H1 (cell line): ENCODE data around the gene KCNIP2. TPM values are rescaled to one million over a fixed set of nuclear protein-coding genes. Genes with fewer than 3 reads are reported as not detected.

ENCODE experiments used
- CTCF ChIA-PET: fragments of 300-600 bp; sonication (Branson Sonifier 250); formaldehyde crosslinking; loops from one replicate; lab custom pipeline; 2021; ENCODE audit not compliant: partially characterized antibody; lab: Charles Lee
- POLR2A ChIA-PET: fragments of 300-600 bp; sonication (Branson Sonifier 250); formaldehyde crosslinking; loops from one replicate; lab custom pipeline; 2021; ENCODE audit warnings: inconsistent platforms; ENCODE audit not compliant: partially characterized antibody; lab: Charles Lee
- DNase-seq, 2 experiments: peaks; one replicate each; pipeline versions ENCODE4 v3.0.0 to v3.0.0-alpha.2; 2010 to 2022; ENCODE audit warnings: low spot score in 2 of 2, low read depth in 1 of 2, mixed read lengths in 1 of 2
- FAIRE-seq: peaks from 2 replicates; lab custom pipeline; 2011; peaks lifted over from hg19 to GRCh38; lab: Jason Lieb, UNC
- H2AFZ ChIP-seq: 2 replicates; pipeline ENCODE4 v1.8.1; 2012; ENCODE audit warnings: low read length, inconsistent platforms
- H2AK5ac ChIP-seq: 2 replicates; pipeline ENCODE4 v1.6.1; 2013; ENCODE audit warnings: low read depth, low read length
- H2BK120ac ChIP-seq: replicated peaks from 2 replicates; pipeline ENCODE3; 2013; ENCODE audit warnings: low read depth, low read length, inconsistent platforms
- H2BK12ac ChIP-seq: 2 replicates; pipeline ENCODE4 v1.6.1; 2013; ENCODE audit warnings: low read depth, low read length
- H2BK15ac ChIP-seq: 2 replicates; pipeline ENCODE4 v1.6.1; 2013; ENCODE audit warnings: low read length
- H2BK20ac ChIP-seq: 2 replicates; pipeline ENCODE4 v1.6.1; 2013; ENCODE audit warnings: low read length
- H2BK5ac ChIP-seq: 2 replicates; pipeline ENCODE4 v1.6.1; 2013; ENCODE audit warnings: low read depth, low read length
- H3K14ac ChIP-seq: 2 replicates; pipeline ENCODE4 v1.6.1; 2013; ENCODE audit warnings: inconsistent platforms; ENCODE audit not compliant: insufficient read length
- H3K18ac ChIP-seq: 2 replicates; pipeline ENCODE4 v1.6.1; 2013; ENCODE audit warnings: low read length; ENCODE audit errors: extremely low read depth
- H3K23ac ChIP-seq: 2 replicates; pipeline ENCODE4 v1.6.1; 2013; ENCODE audit warnings: inconsistent platforms; ENCODE audit not compliant: insufficient read length
- H3K23me2 ChIP-seq: 2 replicates; pipeline ENCODE4 v1.6.1; 2013; ENCODE audit warnings: low read depth, low read length
- H3K27ac ChIP-seq: 2 replicates; pipeline ENCODE4 v1.6.1; 2011; ENCODE audit warnings: low read depth, low read length, inconsistent platforms
- H3K27me3 ChIP-seq, 4 experiments: replicated peaks in 1 of 4; 1 replicate in 1 of 4; 2 replicates in 3 of 4; pipeline versions ENCODE4 v1.6.1 to v1.8.1; 2011 to 2013; ENCODE audit warnings: low read length in 3 of 4, mild to moderate bottlenecking in 3 of 4, inconsistent platforms in 2 of 4, mixed read lengths in 2 of 4, moderate library complexity in 1 of 4; ENCODE audit not compliant: control insufficient read depth in 3 of 4, insufficient read depth in 3 of 4; ENCODE audit errors: extremely low read depth in 1 of 4
- H3K36me3 ChIP-seq, 4 experiments: 2 replicates each; pipeline versions ENCODE4 v1.6.1 to v1.8.1; 2011 to 2013; ENCODE audit warnings: mild to moderate bottlenecking in 4 of 4, low read length in 3 of 4, moderate library complexity in 2 of 4, control low read depth in 1 of 4, inconsistent platforms in 1 of 4; ENCODE audit not compliant: insufficient read depth in 4 of 4, control insufficient read depth in 2 of 4
- H3K4ac ChIP-seq: replicated peaks from 2 replicates; pipeline ENCODE3; 2013; ENCODE audit warnings: low read length, low read depth, mixed read lengths, inconsistent platforms; ENCODE audit not compliant: insufficient read length
- H3K4me1 ChIP-seq, 4 experiments: replicated peaks in 1 of 4; 1 replicate in 1 of 4; 2 replicates in 3 of 4; pipeline versions ENCODE4 v1.6.1 to v1.8.1; 2011 to 2013; ENCODE audit warnings: low read length in 3 of 4, inconsistent platforms in 2 of 4, mixed read lengths in 1 of 4; ENCODE audit not compliant: insufficient read depth in 4 of 4, control insufficient read depth in 3 of 4
- H3K4me2 ChIP-seq, 2 experiments: 2 replicates each; pipeline versions ENCODE4 v1.6.1 to v1.8.1; 2011 to 2013; ENCODE audit warnings: low read depth in 2 of 2, low read length in 2 of 2, control low read depth in 1 of 2, inconsistent platforms in 1 of 2, mild to moderate bottlenecking in 1 of 2; ENCODE audit not compliant: insufficient read depth in 1 of 2
- H3K4me3 ChIP-seq, 4 experiments: fragments of 200-600, 300-600 bp in 1 of 4; sonication (generic), shearing (Covaris generic), sonication (Bioruptor Twin) in 1 of 4; 2 replicates each; pipeline versions ENCODE4 v1.5.1 to v1.8.1; 2011 to 2016; ENCODE audit warnings: low read length in 4 of 4, low read depth in 3 of 4, control low read depth in 2 of 4, inconsistent platforms in 2 of 4, mild to moderate bottlenecking in 2 of 4, mixed read lengths in 1 of 4, moderate library complexity in 1 of 4; ENCODE audit not compliant: insufficient read depth in 2 of 4; ENCODE audit errors: extremely low read depth in 1 of 4
- H3K56ac ChIP-seq: replicated peaks from 2 replicates; pipeline ENCODE3; 2013; ENCODE audit warnings: low read depth, mild to moderate bottlenecking, mixed read lengths, low read length, inconsistent platforms; ENCODE audit not compliant: insufficient read length
- H3K79me1 ChIP-seq: 2 replicates; pipeline ENCODE4 v1.6.1; 2013; ENCODE audit warnings: low read depth, low read length, control low read depth
- H3K79me2 ChIP-seq, 2 experiments: 2 replicates each; pipeline versions ENCODE4 v1.6.1 to v1.8.1; 2012 to 2013; ENCODE audit warnings: low read length in 2 of 2, mild to moderate bottlenecking in 2 of 2, inconsistent platforms in 1 of 2; ENCODE audit not compliant: insufficient read depth in 2 of 2, control insufficient read depth in 1 of 2
- H3K9ac ChIP-seq, 4 experiments: replicated peaks in 1 of 4; 1 replicate in 1 of 4; 2 replicates in 3 of 4; pipeline versions ENCODE4 v1.6.1 to v1.8.1; 2011 to 2013; ENCODE audit warnings: low read depth in 3 of 4, low read length in 3 of 4, control low read depth in 2 of 4, mild to moderate bottlenecking in 2 of 4, moderate library complexity in 2 of 4, inconsistent platforms in 1 of 4; ENCODE audit errors: extremely low read depth in 1 of 4
- H3K9me3 ChIP-seq, 2 experiments: 2 replicates each; pipeline versions ENCODE4 v1.6.1 to v1.8.1; 2012 to 2013; ENCODE audit warnings: mild to moderate bottlenecking in 2 of 2, moderate library complexity in 2 of 2, control low read depth in 1 of 2, inconsistent platforms in 1 of 2, low read depth in 1 of 2, low read length in 1 of 2, mixed read lengths in 1 of 2; ENCODE audit not compliant: insufficient read depth in 2 of 2
- H4K20me1 ChIP-seq, 2 experiments: replicated peaks in 1 of 2; 2 replicates each; pipeline versions ENCODE3 to v1.8.1; 2011 to 2013; ENCODE audit warnings: inconsistent platforms in 2 of 2, low read length in 2 of 2, mild to moderate bottlenecking in 1 of 2; ENCODE audit not compliant: insufficient read depth in 2 of 2, control insufficient read depth in 1 of 2
- H4K5ac ChIP-seq: 2 replicates; pipeline ENCODE4 v1.6.1; 2013; ENCODE audit warnings: low read length, low read depth, mixed read lengths, inconsistent platforms; ENCODE audit not compliant: insufficient read length
- H4K8ac ChIP-seq: 2 replicates; pipeline ENCODE4 v1.8.0; 2013; ENCODE audit warnings: mild to moderate bottlenecking, moderate library complexity, low read length, inconsistent platforms; ENCODE audit not compliant: insufficient read depth; ENCODE audit errors: extremely low read depth
- H4K91ac ChIP-seq: replicated peaks from 2 replicates; pipeline ENCODE3; 2013; ENCODE audit warnings: low read length, mixed read lengths, inconsistent platforms; ENCODE audit not compliant: insufficient read length
- ATF2 ChIP-seq: IDR thresholded peaks from 2 replicates; pipeline ENCODE4 v1.6.1; 2012; ENCODE audit warnings: low read length, inconsistent platforms
- CHD2 ChIP-seq: IDR thresholded peaks from 2 replicates; pipeline ENCODE4 v1.6.1; 2012; ENCODE audit warnings: low read length, improper control_type of control experiment
- E2F6 ChIP-seq: IDR thresholded peaks from 2 replicates; pipeline ENCODE4 v1.6.1; 2012; ENCODE audit warnings: inconsistent platforms
- GABPA ChIP-seq: IDR thresholded peaks from 2 replicates; pipeline ENCODE4 v1.6.1; 2011; ENCODE audit warnings: mild to moderate bottlenecking, low read length, moderate library complexity, borderline replicate concordance; ENCODE audit not compliant: insufficient read depth
- HDAC6 ChIP-seq: IDR thresholded peaks from one replicate; pipeline ENCODE4 v1.7.1; 2012; ENCODE audit warnings: low read depth, mild to moderate bottlenecking, inconsistent platforms, low read length, moderate library complexity
- JUND ChIP-seq: IDR thresholded peaks from 2 replicates; pipeline ENCODE4 v1.6.1; 2011; ENCODE audit warnings: mild to moderate bottlenecking, improper control_type of control experiment, low read length
- MAX ChIP-seq: IDR thresholded peaks from 2 replicates; pipeline ENCODE4 v1.6.1; 2012; ENCODE audit warnings: inconsistent platforms
- POLR2A ChIP-seq, 2 experiments: IDR thresholded peaks; 1 replicate in 1 of 2; 2 replicates in 1 of 2; pipeline ENCODE4 v1.6.1; 2011; ENCODE audit warnings: low read depth in 2 of 2, low read length in 2 of 2, mild to moderate bottlenecking in 2 of 2; ENCODE audit errors: control extremely low read depth in 1 of 2
- SIN3A ChIP-seq, 2 experiments: IDR thresholded peaks in 1 of 2; conservative IDR thresholded peaks in 1 of 2; 2 replicates each; pipeline ENCODE4 v1.6.1; 2011 to 2012; ENCODE audit warnings: low read length in 2 of 2, improper control_type of control experiment in 1 of 2, low read depth in 1 of 2, mild to moderate bottlenecking in 1 of 2
- SRF ChIP-seq: IDR thresholded peaks from 2 replicates; pipeline ENCODE4 v1.6.1; 2011; ENCODE audit warnings: mild to moderate bottlenecking, low read depth, low read length, moderate library complexity
- TAF7 ChIP-seq: optimal IDR thresholded peaks from 2 replicates; pipeline ENCODE3; 2011; ENCODE audit warnings: low read depth, mild to moderate bottlenecking, inconsistent platforms, low read length, moderate library complexity, borderline replicate concordance
- TEAD4 ChIP-seq: IDR thresholded peaks from 2 replicates; pipeline ENCODE4 v1.6.1; 2012; ENCODE audit warnings: low read depth, low read length, inconsistent platforms, mixed read lengths
- WGBS, 2 experiments: shearing (Covaris generic) in 1 of 2; methylation state at CpG; one replicate each; pipeline versions ENCODE4 v1.1.6 to v1.1.7; 2013 to 2015; ENCODE audit warnings: low lambda C conversion rate in 2 of 2, mixed read lengths in 2 of 2, inconsistent platforms in 1 of 2, low coverage in 1 of 2, missing lambda C conversion rate in 1 of 2; ENCODE audit not compliant: insufficient replicate concordance in 2 of 2, insufficient coverage in 1 of 2, insufficient read length in 1 of 2; ENCODE audit errors: extremely low coverage in 1 of 2, missing lambda C conversion rate in 1 of 2; 5-methylcytosine and 5-hydroxymethylcytosine counted together
- polyA plus RNA-seq, 7 experiments: library from polyadenylated mRNA; depleted of rRNA in 3 of 7; stranded (reverse) in 5 of 7; unstranded in 2 of 7; fragments of >200 nt in 5 of 7; fragments of 200-250 nt in 2 of 7; gene quantifications; 1 replicate in 5 of 7; 2 replicates in 1 of 7; 4 replicates in 1 of 7; pipeline versions ENCODE4 v1.2.1 to v1.2.3, GENCODE V29; 2011 to 2013; ENCODE audit warnings: missing spikeins in 2 of 7, mixed read lengths in 2 of 7
- total RNA-seq: library from RNA; stranded (reverse); fragmentation: NEBNext Ultra II Directional; extraction: Animal tissue kit (Norgen Biotek cat#: 25700); gene quantifications from 2 replicates; pipeline ENCODE4 v1.2.1, GENCODE V29; 2021

Gene KCNIP2
- total and polyA plus RNA-seq, 2 of the 8 experiments (the other 6 are each of a cell fraction or from before 2014, with no cell fraction given) = 2.7 to 6.0 TPM

- POLR2A ChIA-PET = interaction anchor here (9.8 kb wide), 1 partner anchor 17 kb away, joined by 100 read pairs; the partner anchor contains the start of gene OGA
- no peak overlapping the region for H2BK120ac ChIP-seq
- 87% methylated on average over 5 of the region's 8 CpGs; no CpG with 5 or more reads in 1 of the 2 experiments for WGBS, 2 experiments
- no peaks in the 10 kb centered on the region for H3K79me2 ChIP-seq
- no peaks in the 10 kb centered on the region for H3K27me3 ChIP-seq
- CTCF ChIA-PET = interaction anchor here (0.8 to 2.2 kb wide), 7 partner anchors 8 to 239 kb away, joined by 3 to 18 read pairs (median 5); partner anchors contain the start of gene KCNIP2
- no peak overlapping the region for H2BK20ac ChIP-seq
- no peak overlapping the region for H2AK5ac ChIP-seq
- no peak overlapping the region for H3K27ac ChIP-seq
- no peak overlapping the region for H3K4ac ChIP-seq
- H2BK15ac ChIP-seq = no peak overlapping the region
- H3K4me1 ChIP-seq = peaks cover 14 to 28% (median 16%) of the 10 kb centered on the region in 4 experiments
- peaks cover 13% of the 10 kb centered on the region for H3K23me2 ChIP-seq
- no peak overlapping the region for H3K18ac ChIP-seq
- DNase-seq (no peak), FAIRE-seq (no peak)
- H2AFZ ChIP-seq = no peak overlapping the region
- no peak overlapping the region for H3K4me2 ChIP-seq
- no peak overlapping the region for H4K8ac ChIP-seq
- H4K20me1 ChIP-seq = peaks cover 0 to 20% of the 10 kb centered on the region in 2 experiments
- no peak overlapping the region for H3K23ac ChIP-seq
- H2BK12ac ChIP-seq = no peak overlapping the region
- H3K9me3 ChIP-seq = no peaks in the 10 kb centered on the region
- H4K5ac ChIP-seq = no peak overlapping the region
- no peak overlapping the region for H4K91ac ChIP-seq
- no peak overlapping the region for H2BK5ac ChIP-seq
- H3K79me1 ChIP-seq = 0 out of 2 replicates have a peak, but pooled peaks cover 2% of the 10 kb centered on the region
- H3K36me3 ChIP-seq = no peaks in the 10 kb centered on the region
- H3K14ac ChIP-seq = no peak overlapping the region
- no peak overlapping the region for H3K9ac ChIP-seq
- no peak overlapping the region for H3K56ac ChIP-seq
- H3K4me3 ChIP-seq = no peak overlapping the region
- TF ChIP-seq TEAD4 (no peak), GABPA (no peak), ATF2 (no peak), E2F6 (no peak), SRF (no peak), HDAC6 (no peak), CHD2 (no peak), MAX (no peak), POLR2A (IDR thresholded peaks at IDR 0.05; ENCODE audit: control extremely low read depth in 1 of 2, low read depth in 2 of 2, low read length in 2 of 2) (no peak), TAF7 (no peak), JUND (no peak), SIN3A (conservative IDR thresholded peaks at IDR 0.05 in 1 of 2, IDR thresholded peaks at IDR 0.05 in 1 of 2; ENCODE audit: low read depth in 1 of 2, low read length in 2 of 2) (no peak)
Observed at GRCh38 chr10:101834341-101834740, 9.3 kb downstream of the KCNIP2 start.
